ENCODE data around the gene EID3.
A peak's percentile ranks its signal among the peaks of the same experiment; 100 is the strongest.
"Not testable (repeated sequence)": the region's sequence is repeated elsewhere in the genome, so short reads cannot be mapped to it uniquely, and the experiment has no call there.

The EID3 gene

DNA sequence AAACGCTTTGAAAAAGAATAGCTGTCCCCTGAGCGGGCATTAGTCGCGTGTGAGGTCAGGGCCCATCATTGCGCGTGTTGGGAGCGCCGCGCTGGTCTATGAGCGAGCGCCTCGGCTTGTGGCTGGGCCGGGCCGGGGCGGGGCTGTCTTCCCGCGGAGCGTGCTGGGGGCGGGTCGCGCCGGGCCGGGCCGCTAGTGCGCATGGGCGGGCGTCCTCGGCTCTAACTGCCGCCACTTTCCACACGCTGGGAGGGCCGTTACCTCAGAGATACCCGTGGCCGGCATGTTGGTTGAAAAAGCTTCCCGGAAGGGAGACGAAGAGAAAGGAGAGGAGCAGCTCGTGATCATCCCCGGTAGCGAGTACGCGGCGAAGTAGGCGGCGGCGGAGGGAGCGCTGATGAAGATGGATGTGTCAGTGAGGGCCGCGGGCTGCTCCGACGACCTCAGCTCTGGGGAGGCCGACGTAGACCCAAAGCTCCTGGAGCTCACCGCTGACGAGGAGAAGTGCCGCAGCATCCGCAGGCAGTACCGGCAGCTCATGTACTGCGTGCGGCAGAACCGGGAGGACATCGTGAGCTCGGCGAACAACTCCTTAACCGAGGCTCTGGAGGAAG lies at the start of gene EID3:
EID3 (plus strand) TSS at position 202 of the 614 bp plus-strand sequence; CDS start at position 398, 196 bp downstream.
- DNase-seq = peak; percentile 95

DNA sequence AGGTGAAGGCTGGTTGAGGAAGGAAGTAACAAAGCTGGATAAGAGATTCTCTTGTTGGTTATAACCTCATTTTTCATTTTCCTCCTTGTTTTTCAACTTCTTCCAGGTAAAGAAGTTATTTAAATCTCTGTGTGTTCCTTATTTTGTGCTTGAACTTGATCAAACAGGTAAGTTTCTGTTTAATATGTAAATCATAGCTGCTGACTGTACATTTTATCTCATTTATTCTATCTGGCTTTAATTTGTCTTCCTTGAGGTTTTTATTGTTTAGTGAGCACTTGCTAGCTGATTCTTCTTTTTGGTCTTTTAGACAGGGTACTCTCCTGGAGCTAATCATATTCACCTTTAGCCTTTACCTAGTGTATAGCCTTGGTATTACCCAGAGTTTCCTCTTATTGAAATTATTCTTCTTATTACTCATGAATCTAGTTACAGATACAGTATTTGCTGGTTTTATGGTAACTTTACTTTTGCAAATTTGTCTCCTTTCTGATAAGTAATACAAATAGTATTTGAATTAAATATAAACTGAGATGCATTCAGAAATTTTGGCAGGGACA lies 45.5 kb upstream of the EID3 start:
- DNase-seq = no peak

DNA sequence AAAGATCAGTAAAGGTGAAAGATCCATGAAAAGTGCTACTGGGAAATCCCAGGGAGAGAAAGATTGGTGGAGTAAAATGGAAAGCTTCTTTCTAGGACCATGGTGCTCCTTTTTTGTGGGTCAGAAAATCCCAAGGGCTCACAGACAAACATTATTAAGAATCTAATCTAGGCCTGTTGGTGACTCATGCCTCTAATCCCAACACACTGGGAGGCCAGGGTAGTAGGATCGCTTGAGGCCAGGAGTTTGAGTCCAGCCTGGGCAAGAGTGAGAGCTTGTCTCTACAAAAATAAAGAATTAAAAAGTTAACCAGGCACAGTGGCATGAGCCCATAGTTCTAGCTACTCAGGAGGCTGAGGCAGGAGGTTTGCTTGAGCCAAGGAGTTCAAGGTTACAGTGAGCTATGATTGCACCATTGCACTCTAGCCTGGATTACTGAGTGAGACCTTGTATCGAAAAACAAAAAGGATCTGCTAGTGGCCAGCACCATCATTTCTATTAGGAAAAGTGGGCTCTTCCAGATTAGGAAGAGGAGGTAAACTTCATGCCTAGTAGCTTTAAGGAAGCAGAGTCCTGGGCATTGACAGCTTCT lies 45.0 kb upstream of the EID3 start:
- DNase-seq = no peak

DNA sequence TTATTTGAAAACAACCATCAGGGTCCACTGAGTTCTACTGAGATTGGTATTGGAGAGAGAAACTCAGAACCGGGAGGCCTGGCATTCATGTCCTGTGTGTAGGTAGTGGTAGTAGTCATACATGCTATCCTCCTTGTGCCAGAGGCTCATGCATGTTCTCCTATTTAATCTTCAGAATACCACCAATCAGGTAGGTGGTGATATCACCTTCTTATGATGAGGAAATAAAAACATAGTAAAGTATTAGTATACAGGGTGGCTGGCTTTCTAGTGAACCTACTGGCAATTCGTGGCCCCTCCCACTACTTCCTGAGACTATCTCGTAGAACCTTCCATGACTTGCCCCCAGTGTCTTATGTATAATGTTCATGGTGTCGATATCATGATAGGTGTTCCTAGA lies 40.5 kb upstream of the EID3 start:
- DNase-seq = no peak

DNA sequence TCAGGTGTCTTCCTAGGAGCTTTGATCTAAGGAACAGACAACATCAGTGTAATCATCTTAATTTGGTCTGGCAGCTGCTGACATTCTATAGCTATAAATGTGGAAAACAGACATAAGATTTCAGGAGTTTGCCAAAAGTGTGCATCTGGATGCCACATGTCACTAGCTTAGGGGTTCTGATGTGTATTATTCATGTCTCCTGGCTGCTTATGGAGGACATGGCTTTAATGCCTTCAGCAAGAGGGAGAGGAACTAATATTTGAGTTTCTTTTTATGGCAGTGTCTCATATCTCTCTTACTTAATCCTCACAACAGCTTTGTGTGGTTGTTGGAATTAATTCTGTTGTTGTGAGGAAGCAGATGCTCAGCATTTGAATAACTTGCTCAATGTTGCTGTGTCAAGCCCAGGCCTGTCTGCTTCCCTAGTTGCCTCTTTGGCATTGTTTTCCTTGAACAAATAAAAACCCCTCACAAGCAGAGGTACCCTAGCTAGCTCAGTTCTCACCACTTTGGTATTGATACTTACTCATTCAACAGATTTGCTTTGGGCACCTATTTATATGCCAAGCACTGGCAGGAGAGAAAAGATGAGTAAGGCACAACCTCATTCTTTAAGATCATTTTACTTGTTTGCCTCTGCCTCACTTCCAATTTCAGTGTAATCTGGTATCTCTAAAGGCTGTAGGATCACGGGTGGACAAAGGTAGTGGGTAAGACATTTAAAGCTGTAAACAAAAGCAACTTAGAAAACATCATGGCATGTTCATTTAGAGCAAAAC lies 39.8 kb upstream of the EID3 start:
- no peak for DNase-seq

DNA sequence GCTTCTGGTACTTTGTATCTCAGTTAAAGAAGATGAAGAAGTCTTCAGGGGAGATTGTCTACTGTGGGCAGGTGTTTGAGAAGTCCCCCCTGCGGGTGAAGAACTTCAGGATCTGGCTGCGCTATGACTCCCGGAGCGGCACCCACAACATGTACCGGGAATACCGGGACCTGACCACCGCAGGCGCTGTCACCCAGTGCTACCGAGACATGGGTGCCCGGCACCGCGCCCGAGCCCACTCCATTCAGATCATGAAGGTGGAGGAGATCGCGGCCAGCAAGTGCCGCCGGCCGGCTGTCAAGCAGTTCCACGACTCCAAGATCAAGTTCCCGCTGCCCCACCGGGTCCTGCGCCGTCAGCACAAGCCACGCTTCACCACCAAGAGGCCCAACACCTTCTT lies 38.1 kb upstream of the EID3 start:
- not testable (repeated sequence) for DNase-seq

DNA sequence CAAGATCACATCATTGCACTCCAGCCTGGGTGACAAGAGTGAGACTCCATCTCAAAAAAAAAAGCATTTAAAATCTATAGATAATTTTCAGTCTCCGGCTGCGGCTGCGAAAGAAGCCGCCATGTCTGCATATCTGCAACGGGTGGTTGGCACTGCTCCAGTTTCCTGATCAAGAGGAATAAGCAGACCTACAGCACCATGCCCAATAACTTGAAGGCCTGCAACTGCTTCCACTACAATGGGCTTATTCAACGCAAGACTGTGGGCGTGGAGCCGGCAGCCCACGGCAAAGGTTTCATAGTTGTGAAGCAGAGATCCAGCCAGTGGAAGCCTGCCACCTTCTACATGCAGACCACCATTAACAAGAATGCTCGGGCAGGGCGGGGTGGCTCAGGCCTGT lies 30.6 kb upstream of the EID3 start:
- DNase-seq = no peak

DNA sequence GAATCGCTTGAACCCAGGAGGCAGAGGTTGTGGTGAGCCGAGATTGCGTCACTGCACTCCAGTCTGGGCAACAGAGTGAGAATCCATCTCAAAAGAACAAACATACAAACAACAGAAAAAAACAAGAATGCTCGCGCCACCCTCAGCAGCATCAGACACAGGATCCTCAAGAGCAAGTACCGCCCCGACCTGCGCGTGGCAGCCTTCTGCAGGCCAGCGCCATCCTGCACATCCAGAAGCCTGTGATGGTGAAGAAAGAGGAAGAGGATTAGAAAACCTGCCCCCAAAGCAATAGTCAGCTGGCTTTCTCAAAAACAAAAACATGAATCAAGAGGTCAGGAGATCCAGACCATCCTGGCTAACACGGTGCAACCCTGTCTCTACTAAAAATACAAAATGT lies 30.0 kb upstream of the EID3 start:
- DNase-seq = no peak

DNA sequence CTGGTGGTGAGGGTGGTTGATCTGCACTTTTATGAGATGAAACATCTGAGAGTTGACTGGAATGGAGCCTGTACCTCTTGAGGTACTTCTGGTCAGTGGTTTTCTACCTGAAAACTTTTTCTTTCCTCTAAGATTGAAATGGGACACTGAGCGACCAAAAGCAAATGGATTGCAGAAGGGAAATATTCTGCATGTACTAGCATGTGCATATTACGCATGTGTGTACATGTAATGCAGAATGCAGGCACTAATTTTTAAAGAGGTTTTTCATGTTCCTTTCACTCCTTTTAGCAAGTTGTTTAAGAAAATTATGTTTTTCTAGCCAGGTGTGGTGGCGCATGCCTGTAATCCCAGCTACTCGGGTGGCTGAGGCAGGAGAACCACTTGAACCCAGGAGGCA lies 28.7 kb upstream of the EID3 start:
- no peak for DNase-seq

DNA sequence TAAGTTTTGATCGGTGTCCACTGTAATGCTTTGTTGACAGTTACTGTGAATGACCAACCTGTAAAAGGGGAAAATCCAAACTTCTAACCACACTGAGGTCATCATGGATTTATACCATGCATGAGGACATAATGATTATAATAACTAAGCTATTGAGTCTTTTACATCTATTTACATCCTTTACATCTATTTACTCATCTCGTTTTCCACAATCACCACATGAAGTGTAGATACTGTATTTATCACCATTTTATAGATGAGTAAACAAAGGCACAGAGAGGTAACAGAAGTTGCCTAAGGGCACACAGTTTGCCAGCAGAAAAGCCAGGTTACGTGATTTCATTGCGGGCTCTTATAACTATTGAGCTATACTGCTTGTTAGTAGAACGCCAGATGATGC lies 27.9 kb upstream of the EID3 start:
- no peak for DNase-seq

DNA sequence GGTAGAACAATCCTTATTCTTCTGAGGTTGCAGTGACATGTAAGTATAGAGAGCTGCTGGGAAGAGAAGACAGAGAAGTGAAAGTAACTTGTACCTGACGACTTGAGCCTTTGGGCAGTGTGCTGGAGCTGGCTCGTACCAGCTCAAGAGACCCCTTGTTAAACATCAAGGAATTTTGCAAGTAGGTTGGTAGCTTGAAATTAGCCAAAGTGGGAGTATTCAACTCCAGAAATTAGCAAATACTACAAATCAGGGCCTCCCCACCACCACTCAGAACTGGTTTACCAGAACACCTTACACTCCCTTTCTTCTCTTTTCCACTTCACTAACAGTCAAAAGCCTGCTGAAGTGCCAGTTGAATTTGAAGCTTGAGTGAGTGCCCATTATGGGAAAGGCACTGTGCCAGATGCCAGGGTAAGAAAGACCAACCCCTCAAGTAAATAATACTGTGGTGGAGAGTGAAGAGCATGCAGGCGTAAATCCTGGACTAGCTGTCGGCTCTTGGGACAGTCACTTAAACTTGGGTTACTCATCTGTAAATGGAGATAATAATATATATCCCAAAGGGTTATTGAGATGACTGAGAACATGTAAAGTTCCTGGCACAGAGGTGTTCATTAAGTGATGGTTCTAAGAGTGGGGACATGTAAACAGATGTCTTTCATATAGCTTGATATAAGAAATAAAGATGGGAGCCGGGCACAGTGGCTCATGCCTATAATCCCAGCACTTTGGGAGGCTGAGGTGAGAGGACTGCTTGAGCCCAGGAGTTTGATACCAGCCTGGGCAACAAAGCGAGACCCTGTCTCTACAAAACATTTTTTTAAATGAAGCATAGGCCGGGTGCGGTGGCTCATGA lies 27.0 kb upstream of the EID3 start:
- DNase-seq = peak; percentile 42

DNA sequence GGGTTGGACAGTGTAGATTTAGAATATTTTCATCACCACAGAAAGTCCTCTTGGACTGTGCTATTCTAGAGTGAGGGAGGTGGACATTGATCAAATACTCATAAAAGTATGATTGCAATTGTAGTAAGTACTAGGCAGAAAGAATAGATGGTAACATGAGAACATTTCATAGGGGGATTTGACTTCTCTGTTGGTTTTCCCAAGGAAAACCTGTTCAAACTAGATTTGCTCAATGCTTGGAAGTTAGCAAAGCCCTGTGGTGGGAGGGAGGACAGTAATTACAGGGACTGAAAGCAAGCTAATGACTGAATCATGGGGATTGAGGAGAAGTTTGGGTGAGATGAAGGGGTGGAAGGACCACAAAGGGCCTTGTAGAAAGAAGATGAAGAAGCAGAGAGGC lies 24.4 kb upstream of the EID3 start:
- no peak for DNase-seq

DNA sequence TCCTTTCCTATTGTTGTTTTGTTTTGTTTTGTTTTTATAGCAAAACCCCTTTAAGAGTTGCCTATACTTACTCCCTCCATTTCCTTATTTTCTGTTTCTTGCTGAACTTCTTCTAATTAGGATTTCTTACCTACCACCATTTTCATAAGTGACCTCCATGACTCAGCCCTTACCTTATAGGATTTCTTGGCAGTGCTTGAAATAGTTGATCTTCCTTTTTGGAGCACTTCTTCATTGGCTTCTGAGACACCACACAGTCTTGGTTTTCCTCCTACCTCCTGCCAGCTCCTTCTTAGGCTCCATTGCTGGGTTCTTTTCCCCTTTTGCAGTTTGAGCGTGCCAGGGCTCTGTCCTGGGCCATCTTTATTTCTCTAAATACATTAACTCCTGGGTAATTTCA lies 23.4 kb upstream of the EID3 start:
- DNase-seq = no peak

DNA sequence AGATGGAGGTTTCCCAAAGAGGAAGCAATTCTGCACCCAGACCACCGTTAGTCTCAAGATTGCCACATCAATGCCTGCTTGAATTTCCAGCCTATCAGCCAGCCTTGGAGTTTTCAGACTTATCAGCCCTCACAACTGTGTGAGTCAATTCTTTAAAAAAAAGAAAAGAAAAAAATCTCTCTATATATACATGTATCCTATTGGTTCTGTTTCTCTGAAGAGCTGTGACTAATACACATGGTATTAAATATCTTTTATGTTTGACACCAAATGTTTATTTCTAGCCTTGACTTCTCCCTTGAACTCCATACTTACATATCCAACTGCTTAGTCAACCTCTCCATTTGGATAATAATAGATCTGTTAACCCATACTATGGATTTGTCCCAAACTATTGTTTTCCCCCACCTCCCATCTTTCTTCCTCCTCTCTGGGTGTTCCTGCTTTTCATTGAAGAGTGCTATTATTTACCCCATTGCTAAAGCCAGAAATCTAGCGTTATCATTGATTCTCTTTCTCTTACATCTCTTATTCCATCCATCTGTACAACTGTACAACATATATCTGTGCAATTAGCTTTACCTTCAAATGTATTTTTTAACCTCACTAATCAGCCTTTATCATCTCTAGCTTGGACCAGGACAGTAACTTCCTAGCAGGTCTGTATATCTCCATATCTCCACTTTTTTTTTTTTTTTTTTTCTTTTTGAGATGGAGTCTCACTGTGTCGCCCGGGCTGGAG lies 22.7 kb upstream of the EID3 start:
- DNase-seq = no peak

DNA sequence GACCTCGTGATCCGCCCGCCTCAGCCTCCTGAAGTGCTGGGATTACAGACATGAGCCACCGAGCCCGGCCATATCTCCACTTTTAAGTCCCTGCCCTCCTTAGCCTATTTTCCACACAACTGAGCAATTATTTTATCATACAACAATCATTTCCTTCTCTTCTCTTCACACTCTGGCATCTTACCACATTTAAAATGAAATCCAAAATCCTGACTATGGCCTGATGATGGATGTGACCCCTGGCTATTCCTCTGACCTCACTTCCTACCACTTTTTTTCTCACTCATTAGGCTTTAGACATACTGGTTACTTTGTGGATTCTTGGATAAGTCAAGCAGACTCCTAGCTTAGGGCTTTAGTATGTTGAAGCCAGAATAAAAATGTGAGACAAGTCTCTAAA lies 21.9 kb upstream of the EID3 start:
- no peak for DNase-seq

DNA sequence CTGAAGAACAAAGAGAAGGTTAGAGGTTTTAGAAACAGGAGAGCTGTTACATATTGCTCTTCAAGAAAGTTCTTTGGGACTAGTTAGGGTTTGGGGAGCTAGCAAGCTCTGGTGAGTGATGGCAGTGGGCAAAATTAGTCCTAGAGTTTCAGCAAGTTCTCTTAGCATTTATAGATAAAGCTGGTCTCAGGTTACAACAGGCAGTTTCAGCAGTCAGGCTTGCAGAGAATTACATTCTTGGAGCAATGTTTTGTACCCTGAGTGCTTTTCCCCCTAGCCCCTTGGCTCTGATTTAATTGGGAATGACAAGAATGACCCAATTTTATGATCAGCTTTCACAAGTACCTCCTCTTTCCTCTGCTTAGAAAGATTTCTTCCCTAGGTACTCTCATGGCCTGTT lies 21.4 kb upstream of the EID3 start:
- no peak for DNase-seq

DNA sequence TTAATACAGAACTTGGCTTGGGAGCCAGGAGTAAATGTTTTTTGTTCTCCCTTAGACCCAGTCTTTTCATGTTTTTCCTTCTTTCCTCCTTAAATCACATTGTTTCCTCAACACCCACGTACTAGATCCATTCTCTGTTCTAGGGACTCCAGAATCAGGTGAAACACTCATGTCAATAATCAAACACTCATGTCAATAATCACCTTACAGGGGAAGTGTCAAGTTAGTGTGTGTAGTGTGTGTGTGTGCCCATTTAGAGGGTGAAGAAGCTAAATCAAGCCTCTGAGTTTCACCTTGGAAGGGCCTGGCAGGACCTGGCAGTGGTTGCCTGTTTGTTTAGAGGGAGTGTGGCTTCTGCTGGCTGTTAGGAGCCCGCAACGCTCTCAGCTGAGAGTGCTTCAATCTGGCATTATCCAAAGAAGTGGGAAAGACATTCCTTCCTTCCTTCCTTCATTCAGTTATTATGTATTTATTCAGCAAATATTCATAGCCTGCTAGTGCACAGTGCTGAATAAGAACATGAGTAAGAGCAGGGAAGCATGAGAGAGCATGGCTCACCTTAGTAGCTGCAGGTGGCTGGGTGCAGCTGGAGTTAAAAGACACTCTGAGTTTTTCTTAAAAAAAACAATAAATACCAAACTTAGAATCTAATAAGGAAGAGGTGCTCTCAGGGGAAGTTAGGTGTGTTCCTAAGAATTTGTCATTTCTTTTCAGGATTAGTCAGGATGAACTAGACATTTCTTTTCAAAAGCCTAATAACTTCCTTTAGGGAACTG lies 17.6 kb upstream of the EID3 start:
- DNase-seq = peak; percentile 32

DNA sequence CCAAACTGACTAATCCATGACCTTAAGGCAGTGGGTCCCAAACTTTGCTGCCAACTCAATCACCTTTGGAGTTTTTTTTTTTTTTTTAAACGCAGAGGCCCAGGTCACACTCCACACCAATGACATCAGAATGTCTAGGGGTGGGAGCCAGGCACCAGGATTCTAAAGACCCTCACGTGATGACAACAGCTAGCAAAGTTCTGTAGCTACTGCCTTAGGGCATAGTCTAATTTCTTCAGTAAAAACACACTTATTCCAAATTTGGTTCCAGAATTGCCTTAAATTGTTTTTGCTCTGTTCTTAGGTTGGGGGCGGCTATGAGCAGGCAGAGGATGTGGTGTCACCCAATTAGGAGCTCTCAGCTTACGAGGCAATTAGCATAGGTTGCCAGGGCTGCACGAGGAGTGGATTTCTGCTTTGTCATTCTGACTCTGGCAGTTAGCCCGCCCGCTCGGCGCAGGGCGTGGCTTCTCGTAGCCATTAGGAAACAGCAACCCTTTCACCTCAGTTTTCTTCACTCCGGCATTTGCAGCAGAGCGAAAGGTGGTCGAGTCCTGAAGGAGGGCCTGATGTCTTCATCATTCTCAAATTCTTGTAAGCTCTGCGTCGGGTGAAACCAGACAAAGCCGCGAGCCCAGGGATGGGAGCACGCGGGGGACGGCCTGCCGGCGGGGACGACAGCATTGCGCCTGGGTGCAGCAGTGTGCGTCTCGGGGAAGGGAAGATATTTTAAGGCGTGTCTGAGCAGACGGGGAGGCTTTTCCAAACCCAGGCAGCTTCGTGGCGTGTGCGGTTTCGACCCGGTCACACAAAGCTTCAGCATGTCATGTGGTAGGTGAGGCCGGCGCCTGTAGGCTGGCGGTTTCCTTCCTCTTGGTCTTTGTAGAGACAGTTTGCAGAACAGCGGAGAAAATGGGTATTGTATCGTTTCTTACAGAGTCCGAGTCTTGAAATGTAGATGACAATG lies 16.7 kb upstream of the EID3 start:
- peak; percentile 96 for DNase-seq

DNA sequence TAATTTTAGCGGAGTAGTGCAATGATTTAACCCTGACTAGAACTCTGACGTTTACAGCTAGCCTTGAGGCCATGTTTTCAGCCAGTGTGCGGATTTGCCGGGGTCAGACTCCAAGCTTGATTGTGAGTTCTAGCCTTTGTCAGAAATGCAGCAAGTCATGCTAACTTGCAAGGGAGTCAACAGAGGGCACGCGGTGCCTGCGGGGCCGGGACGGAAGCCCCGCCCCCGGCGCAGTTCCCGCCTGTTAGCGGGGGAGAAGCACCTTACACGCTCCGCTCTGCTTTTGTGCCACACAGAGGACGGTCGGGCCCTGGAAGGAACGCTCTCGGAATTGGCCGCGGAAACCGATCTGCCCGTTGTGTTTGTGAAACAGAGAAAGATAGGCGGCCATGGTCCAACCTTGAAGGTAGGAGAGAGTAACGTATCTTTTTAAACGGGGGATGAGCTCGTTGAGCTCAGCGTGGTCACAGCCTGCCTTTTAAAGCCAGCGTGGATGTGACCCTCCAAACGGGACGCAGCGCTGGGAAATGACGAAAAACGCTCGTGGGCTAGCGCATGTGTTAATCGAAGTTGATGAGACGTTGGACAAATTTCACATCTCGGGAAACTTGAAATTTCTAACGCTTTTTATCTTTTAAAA lies 14.8 kb upstream of the EID3 start:
- DNase-seq = peak; percentile 74

DNA sequence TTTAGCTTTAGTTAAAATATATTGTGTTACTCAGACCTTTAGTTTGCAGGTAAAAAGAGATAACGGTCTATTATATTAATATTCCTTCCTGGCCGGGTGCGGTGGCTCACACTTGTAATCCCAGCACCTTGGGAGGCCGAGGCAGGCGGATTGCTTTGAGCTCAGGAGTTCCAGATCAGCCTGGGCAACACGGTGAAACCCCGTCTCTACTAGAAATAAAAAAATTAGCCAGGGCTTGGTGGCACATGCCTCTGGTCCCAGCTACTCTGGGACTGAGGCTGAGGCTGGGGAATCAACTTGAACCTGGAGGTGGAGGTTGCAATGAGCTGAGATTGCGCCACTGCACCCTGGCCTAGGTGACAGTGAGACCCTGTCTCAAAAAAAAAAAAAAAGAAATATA lies 13.2 kb upstream of the EID3 start:
- DNase-seq = no peak

All from NCI-H2227 treated with DMSO at 0.1 percent for 48 hours (cell line).